NCI-H2196 (cell line): ENCODE data around the gene OR2G6.
"Not testable (repeated sequence)": the region's sequence is repeated elsewhere in the genome, so short reads cannot be mapped to it uniquely, and the experiment has no call there.

ENCODE experiments used
- DNase-seq: peaks from one replicate; lab custom pipeline; 2025; ENCODE audit not compliant: unreplicated experiment; lab: John Stamatoyannopoulos, UW

Gene OR2G6

DNA sequence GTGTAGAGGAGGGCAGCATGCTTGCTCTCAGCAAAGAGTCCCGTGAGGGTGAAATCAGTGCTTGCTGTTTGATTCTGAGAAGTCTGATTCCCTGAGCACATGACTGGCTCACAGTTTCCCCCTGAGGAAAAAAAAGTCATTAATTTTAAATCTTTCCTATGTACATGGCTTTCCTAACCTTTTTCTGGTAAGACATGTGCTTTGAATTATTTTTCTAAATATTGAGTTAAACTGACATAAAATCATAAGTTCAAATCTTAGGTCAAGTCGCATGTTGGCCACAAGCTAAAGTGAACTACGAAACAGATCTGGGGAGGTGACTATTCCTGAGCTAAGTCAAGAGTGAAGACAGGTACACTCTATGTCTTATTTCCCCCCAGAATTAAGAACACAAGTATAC, 66.8 kb downstream of the OR2G6 start, which contains the start of gene OR2T34:
TSS of gene OR2T34 (minus strand) at position 101 of the 400 bp plus-strand sequence. CDS start at position 101, 0 bp downstream.
- DNase-seq = not testable (repeated sequence)

DNA sequence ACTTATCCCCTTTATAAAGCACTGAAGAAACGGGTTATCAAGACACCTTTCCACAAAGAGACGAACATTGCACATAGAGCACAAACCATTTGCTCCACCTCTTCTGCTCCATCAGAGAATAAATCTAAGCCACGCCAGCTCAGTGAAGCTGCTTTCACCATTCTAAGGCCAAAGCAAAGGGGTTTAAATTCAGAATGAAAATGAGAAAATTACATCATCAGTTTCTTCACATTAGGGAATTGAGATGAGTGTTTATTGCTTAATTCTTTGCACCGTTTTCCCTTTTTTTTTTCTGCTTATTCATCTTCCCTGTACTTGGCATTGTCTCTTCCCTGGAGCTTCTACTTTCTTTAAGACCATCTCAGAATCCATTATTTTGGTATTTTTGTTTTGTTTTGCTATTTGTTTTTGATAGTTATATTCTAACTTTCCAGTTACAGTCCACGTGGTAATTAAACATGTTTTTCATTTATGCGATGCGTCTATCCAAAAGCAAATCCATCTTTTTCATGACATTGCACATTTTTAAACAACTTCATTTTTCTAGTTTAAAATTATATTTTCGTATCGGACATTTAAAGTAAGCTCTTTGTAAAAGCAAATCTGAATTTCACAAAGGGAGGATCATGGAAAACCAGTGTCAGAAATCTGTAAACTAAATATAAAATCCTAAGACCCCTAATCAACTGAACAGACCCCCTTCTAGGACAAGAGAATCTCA, 68.5 kb downstream of the OR2G6 start:
- no peak for DNase-seq
